H9 (cell line): ENCODE data around the gene DLST. TPM values are rescaled to one million over a fixed set of nuclear protein-coding genes. Genes with fewer than 3 reads are reported as not detected.

ENCODE experiments used
- DNase-seq: peaks from one replicate; pipeline ENCODE4 v3.0.0-alpha.2; 2017
- H2AFZ ChIP-seq: one replicate; pipeline ENCODE4 v1.6.1; 2013; ENCODE audit warnings: mild to moderate bottlenecking, low read length, control low read depth, moderate library complexity
- H2AK5ac ChIP-seq: 2 replicates; pipeline ENCODE4 v1.6.1; 2013; ENCODE audit warnings: low read length, control low read depth, mixed read lengths; ENCODE audit not compliant: insufficient read length
- H2BK120ac ChIP-seq: one replicate; pipeline ENCODE4 v1.6.1; 2013; ENCODE audit warnings: low read depth, mild to moderate bottlenecking, low read length, control low read depth, inconsistent platforms; ENCODE audit not compliant: poor library complexity, severe bottlenecking
- H2BK12ac ChIP-seq: 2 replicates; pipeline ENCODE4 v1.6.1; 2013; ENCODE audit warnings: low read length, control low read depth, mixed read lengths, low read depth; ENCODE audit not compliant: insufficient read length
- H2BK15ac ChIP-seq: 2 replicates; pipeline ENCODE4 v1.6.1; 2013; ENCODE audit warnings: low read depth, low read length, control low read depth
- H2BK20ac ChIP-seq: one replicate; pipeline ENCODE4 v1.6.1; 2013; ENCODE audit warnings: low read depth, mild to moderate bottlenecking, low read length, control low read depth, inconsistent platforms; ENCODE audit not compliant: poor library complexity, severe bottlenecking
- H2BK5ac ChIP-seq: 2 replicates; pipeline ENCODE4 v1.6.1; 2013; ENCODE audit warnings: low read length, control low read depth, mixed read lengths; ENCODE audit not compliant: insufficient read length
- H3K14ac ChIP-seq: 2 replicates; pipeline ENCODE4 v1.6.1; 2013; ENCODE audit warnings: low read length, control low read depth; ENCODE audit not compliant: insufficient read depth
- H3K18ac ChIP-seq: 2 replicates; pipeline ENCODE4 v1.6.1; 2013; ENCODE audit warnings: low read depth, mild to moderate bottlenecking, mixed read lengths, low read length, control low read depth; ENCODE audit not compliant: insufficient read length
- H3K23ac ChIP-seq: 2 replicates; pipeline ENCODE4 v1.6.1; 2013; ENCODE audit warnings: low read length, control low read depth, mixed read lengths, low read depth; ENCODE audit not compliant: insufficient read length
- H3K23me2 ChIP-seq: 2 replicates; pipeline ENCODE4 v1.6.1; 2013; ENCODE audit warnings: low read depth, mild to moderate bottlenecking, mixed read lengths, low read length, control low read depth; ENCODE audit not compliant: insufficient read length, poor library complexity, severe bottlenecking
- H3K27ac ChIP-seq: 2 replicates; pipeline ENCODE4 v1.5.1; 2013; ENCODE audit warnings: low read length, control low read depth, mixed read lengths, low read depth; ENCODE audit not compliant: insufficient read length
- H3K27me3 ChIP-seq: 2 replicates; pipeline ENCODE4 v1.6.1; 2013; ENCODE audit warnings: low read length, control low read depth, inconsistent platforms; ENCODE audit not compliant: insufficient read depth
- H3K4ac ChIP-seq: 2 replicates; pipeline ENCODE4 v1.6.1; 2013; ENCODE audit warnings: low read depth, mild to moderate bottlenecking, control low read depth, inconsistent platforms, low read length, moderate library complexity
- H3K4me1 ChIP-seq: 2 replicates; pipeline ENCODE4 v1.6.1; 2013; ENCODE audit warnings: low read length, control low read depth, inconsistent platforms; ENCODE audit not compliant: insufficient read depth
- H3K4me2 ChIP-seq: 2 replicates; pipeline ENCODE4 v1.6.1; 2013; ENCODE audit warnings: low read length, control low read depth, mixed read lengths; ENCODE audit not compliant: insufficient read length, insufficient read depth
- H3K56ac ChIP-seq: 2 replicates; pipeline ENCODE4 v1.6.1; 2013; ENCODE audit warnings: low read depth, mild to moderate bottlenecking, mixed read lengths, low read length, control low read depth; ENCODE audit not compliant: insufficient read length
- H3K79me1 ChIP-seq: 2 replicates; pipeline ENCODE4 v1.6.1; 2013; ENCODE audit warnings: low read depth, mild to moderate bottlenecking, moderate library complexity, low read length, control low read depth, inconsistent platforms; ENCODE audit not compliant: insufficient read depth, poor library complexity, severe bottlenecking
- H3K79me2 ChIP-seq: 2 replicates; pipeline ENCODE4 v1.6.1; 2013; ENCODE audit warnings: low read length, control low read depth, inconsistent platforms; ENCODE audit not compliant: insufficient read depth
- H3K9ac ChIP-seq: 2 replicates; pipeline ENCODE4 v1.6.1; 2013; ENCODE audit warnings: low read length, control low read depth, mixed read lengths; ENCODE audit not compliant: insufficient read length; ENCODE audit errors: extremely low read depth
- H3K9me3 ChIP-seq: one replicate; pipeline ENCODE4 v1.6.1; 2013; ENCODE audit warnings: low read depth, low read length, inconsistent platforms; ENCODE audit not compliant: control insufficient read depth
- H3T11ph ChIP-seq: one replicate; pipeline ENCODE4 v1.6.1; 2013; ENCODE audit warnings: mild to moderate bottlenecking, low read length, control low read depth, inconsistent platforms
- H4K20me1 ChIP-seq: one replicate; pipeline ENCODE4 v1.6.1; 2013; ENCODE audit not compliant: control insufficient read depth, insufficient read length, insufficient read depth
- H4K5ac ChIP-seq: 2 replicates; pipeline ENCODE4 v1.6.1; 2013; ENCODE audit warnings: low read depth, mild to moderate bottlenecking, mixed read lengths, low read length, control low read depth; ENCODE audit not compliant: insufficient read length
- H4K8ac ChIP-seq: replicated peaks from 2 replicates; pipeline ENCODE4 v1.6.1; 2013; ENCODE audit warnings: low read length, control low read depth, mixed read lengths, low read depth; ENCODE audit not compliant: insufficient read length
- H4K91ac ChIP-seq: 2 replicates; pipeline ENCODE4 v1.6.1; 2013; ENCODE audit warnings: low read depth, mild to moderate bottlenecking, moderate library complexity, mixed read lengths, low read length, control low read depth; ENCODE audit not compliant: insufficient read length
- H3K27ac Mint-ChIP-seq, 3 experiments: 2 replicates in 2 of 3; 3 replicates in 1 of 3; pipeline ENCODE4 v1.8.0; 2020 to 2021; ENCODE audit warnings: mixed read lengths in 3 of 3, mild to moderate bottlenecking in 1 of 3, moderate library complexity in 1 of 3
- H3K27me3 Mint-ChIP-seq: 2 replicates; pipeline ENCODE4 v1.8.0; 2021; ENCODE audit warnings: low read depth, mild to moderate bottlenecking, moderate library complexity, mixed read lengths
- H3K36me3 Mint-ChIP-seq, 3 experiments: 2 replicates in 2 of 3; 3 replicates in 1 of 3; pipeline ENCODE4 v1.8.0; 2020 to 2021; ENCODE audit warnings: low read depth in 3 of 3, mixed read lengths in 3 of 3; ENCODE audit not compliant: insufficient read depth in 1 of 3
- H3K4me1 Mint-ChIP-seq, 2 experiments: 2 replicates each; pipeline ENCODE4 v1.8.0; 2020; ENCODE audit warnings: mixed read lengths in 2 of 2
- H3K4me3 Mint-ChIP-seq, 2 experiments: 2 replicates in 1 of 2; 3 replicates in 1 of 2; pipeline ENCODE4 v1.8.0; 2020 to 2021; ENCODE audit warnings: mild to moderate bottlenecking in 2 of 2, mixed read lengths in 2 of 2, moderate library complexity in 1 of 2
- H3K9me3 Mint-ChIP-seq, 2 experiments: 2 replicates in 1 of 2; 3 replicates in 1 of 2; pipeline ENCODE4 v1.8.0; 2020; ENCODE audit warnings: mild to moderate bottlenecking in 2 of 2, mixed read lengths in 2 of 2, moderate library complexity in 1 of 2
- WGBS: extraction: QIAGEN DNeasy Blood & Tissue Kit; methylation state at CpG from one replicate; pipeline ENCODE4 v1.1.7; 2013; ENCODE audit warnings: missing lambda C conversion rate, low lambda C conversion rate, mixed read lengths; ENCODE audit not compliant: insufficient read length; ENCODE audit errors: extremely low coverage; 5-methylcytosine and 5-hydroxymethylcytosine counted together
- total RNA-seq: library from RNA; stranded (reverse); gene quantifications from 2 replicates; pipeline ENCODE4 v1.2.1, GENCODE V29; 2021
- TF ChIP-seq, protein P1 (sequence below): fragments of 200-600 bp; sonication (generic); conservative IDR thresholded peaks from 3 replicates; pipeline ENCODE4 v1.8.0; 2021; ENCODE audit warnings: antibody characterized with exemption, mild to moderate bottlenecking

DLST gene
- total RNA-seq, 1 experiment from 2014 or later, result 116 TPM

- no peak overlapping the region for H4K5ac ChIP-seq
- H3K56ac ChIP-seq, result no peak overlapping the region
- no peak overlapping the region for H2BK15ac ChIP-seq
- H4K8ac ChIP-seq, result no peak overlapping the region
- Mint-ChIP-seq H3K36me3 (no peaks in the 10 kb centered on the region), H3K4me3 (no peak overlapping the region), H3K4me1 (0 out of 4 replicates have a peak, but pooled peaks cover 0 to 3% of the 10 kb centered on the region in 2 experiments), H3K27me3 (peaks cover 2% of the 10 kb centered on the region; the same call in 1 of the 2 replicates), H3K27ac (no peak overlapping the region), H3K9me3 (no peaks in the 10 kb centered on the region)
- no peak for DNase-seq
- H2AK5ac ChIP-seq, result no peak overlapping the region
- TF ChIP-seq, protein P1, sequence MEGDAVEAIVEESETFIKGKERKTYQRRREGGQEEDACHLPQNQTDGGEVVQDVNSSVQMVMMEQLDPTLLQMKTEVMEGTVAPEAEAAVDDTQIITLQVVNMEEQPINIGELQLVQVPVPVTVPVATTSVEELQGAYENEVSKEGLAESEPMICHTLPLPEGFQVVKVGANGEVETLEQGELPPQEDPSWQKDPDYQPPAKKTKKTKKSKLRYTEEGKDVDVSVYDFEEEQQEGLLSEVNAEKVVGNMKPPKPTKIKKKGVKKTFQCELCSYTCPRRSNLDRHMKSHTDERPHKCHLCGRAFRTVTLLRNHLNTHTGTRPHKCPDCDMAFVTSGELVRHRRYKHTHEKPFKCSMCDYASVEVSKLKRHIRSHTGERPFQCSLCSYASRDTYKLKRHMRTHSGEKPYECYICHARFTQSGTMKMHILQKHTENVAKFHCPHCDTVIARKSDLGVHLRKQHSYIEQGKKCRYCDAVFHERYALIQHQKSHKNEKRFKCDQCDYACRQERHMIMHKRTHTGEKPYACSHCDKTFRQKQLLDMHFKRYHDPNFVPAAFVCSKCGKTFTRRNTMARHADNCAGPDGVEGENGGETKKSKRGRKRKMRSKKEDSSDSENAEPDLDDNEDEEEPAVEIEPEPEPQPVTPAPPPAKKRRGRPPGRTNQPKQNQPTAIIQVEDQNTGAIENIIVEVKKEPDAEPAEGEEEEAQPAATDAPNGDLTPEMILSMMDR, result no peak
- no peak overlapping the region for H2AFZ ChIP-seq
- no CpG with 5 or more reads among the region's 9 CpGs for WGBS
- no peak overlapping the region for H4K91ac ChIP-seq
- H4K20me1 ChIP-seq, result no peaks in the 10 kb centered on the region
- H3K79me1 ChIP-seq, result no peaks in the 10 kb centered on the region
- peaks cover 2% of the 10 kb centered on the region for H3K23me2 ChIP-seq
- no peaks in the 10 kb centered on the region for H3K79me2 ChIP-seq
- H3T11ph ChIP-seq, result no peak overlapping the region
- no peak overlapping the region for H3K23ac ChIP-seq
- H3K9ac ChIP-seq, result no peak overlapping the region
- no peak overlapping the region for H3K27ac ChIP-seq
- no peaks in the 10 kb centered on the region for H3K27me3 ChIP-seq
- H3K4me2 ChIP-seq, result no peak overlapping the region
- H3K9me3 ChIP-seq, result no peaks in the 10 kb centered on the region
- H3K4me1 ChIP-seq, result no peaks in the 10 kb centered on the region
- no peak overlapping the region for H3K4ac ChIP-seq
- H3K14ac ChIP-seq, result no peak overlapping the region
- H3K18ac ChIP-seq, result no peak overlapping the region
- no peak overlapping the region for H2BK20ac ChIP-seq
- H2BK5ac ChIP-seq, result no peak overlapping the region
- H2BK120ac ChIP-seq, result no peak overlapping the region
- H2BK12ac ChIP-seq, result no peak overlapping the region
Measured at GRCh38 chr14:74935360-74935680, 53.6 kb downstream of the DLST start.
